Stimulated activated naive CD4-positive, alpha-beta T cell treated with Interleukin-2 at 50 U/mL for 16 hours (primary cell): ENCODE results near the gene JOSD2.
"Not testable (repeated sequence)": the region's sequence is repeated elsewhere in the genome, so short reads cannot be mapped to it uniquely, and the experiment has no call there.

Experiments
- DNase-seq: peaks from one replicate; lab custom pipeline; 2025; lab: John Stamatoyannopoulos, UW

The JOSD2 gene

DNA sequence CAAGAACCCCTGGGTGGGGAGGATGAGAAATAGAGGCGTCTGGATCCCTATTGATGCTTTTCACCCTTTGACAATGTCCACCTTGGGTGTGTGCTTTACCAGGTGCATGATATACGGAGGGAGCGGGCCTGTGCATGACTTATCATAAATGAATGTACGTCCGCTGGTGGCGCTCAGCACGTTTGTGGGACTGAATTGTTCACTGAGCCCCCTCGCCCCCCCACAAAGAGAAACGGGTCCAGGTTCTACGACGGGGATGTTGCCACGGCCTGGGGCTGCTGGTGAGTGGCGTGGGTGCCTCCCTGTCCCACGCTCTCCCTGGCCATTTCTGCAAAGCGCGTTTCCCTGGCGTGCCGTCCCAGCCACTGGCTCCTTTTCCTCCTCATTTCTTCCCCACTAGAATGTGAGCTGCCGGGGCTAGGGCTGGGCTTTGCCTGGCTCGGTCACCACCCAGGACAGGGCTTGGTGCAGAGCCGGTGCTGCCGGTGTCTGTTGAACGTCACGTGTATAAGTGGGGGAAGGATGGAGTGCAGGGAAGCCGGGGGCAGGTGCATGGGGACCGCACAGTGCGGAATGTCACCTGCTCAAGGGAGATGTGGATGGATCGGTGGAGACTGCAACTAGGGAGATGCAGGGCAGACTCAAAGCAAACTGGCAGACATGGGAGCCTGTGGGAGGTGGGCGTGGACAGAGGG, 35.7 kb upstream of the JOSD2 start:
- no peak for DNase-seq

DNA sequence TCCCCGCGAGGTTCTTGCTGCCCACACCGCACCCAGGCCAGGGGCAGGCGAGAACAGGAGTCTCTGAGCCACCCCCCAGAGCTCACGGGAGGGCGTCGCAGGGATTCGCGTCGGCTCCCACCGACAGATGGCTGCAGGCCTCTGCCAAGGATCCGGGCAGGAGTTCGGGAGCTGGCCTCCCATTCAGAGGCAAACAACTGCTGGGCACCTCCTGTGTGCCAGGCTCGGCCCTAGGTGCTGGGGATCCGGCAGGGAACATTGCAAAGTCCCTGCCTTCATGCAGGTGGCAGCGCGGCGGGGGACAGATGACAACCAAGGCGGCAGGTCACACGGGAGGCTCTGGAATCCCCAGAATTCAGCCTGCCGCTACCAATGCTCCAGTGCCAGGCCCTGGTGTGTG, 32.0 kb upstream of the JOSD2 start:
- no peak for DNase-seq

DNA sequence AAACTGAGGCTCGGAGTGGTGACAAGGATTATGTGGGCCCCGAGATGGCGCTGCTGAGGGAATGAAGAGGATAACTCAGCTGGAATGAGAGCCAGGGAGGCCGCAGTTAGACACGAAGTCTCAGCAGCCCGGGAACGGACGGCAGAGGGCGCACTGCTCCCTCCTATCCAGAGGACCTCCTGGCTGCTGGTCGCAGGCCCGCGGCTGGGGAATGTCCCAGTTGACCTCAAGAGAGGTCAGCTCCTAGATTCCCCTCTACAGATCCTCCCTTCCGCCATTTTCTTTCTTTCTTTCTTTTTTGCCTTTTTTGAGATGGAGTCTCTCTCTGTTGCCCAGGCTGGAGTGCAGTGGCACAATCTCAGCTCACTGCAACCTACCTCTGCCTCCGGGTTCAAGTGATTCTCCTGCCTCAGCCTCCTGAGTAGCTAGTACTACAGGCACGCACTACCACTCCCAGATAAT, 26.8 kb upstream of the JOSD2 start:
- DNase-seq, result peak; percentile 20

DNA sequence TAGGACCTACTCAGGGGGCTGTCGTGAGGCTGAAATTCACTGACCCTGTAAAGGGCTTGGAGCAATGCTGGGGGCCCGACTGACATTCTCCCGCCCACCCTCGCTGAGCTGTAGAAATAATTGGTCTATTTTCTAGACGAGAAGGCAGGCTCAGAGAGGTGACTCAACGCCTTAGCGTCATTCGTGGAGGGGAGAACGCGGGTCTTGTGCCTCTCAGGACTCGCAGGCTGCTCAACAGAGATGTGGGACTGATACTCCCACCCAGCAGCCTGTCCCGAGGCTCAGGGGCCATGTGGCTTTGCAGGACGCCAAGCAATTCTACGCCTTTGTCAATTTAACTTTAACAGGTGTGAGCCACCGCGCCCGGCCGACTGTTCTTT, 26.3 kb upstream of the JOSD2 start:
- no peak for DNase-seq

DNA sequence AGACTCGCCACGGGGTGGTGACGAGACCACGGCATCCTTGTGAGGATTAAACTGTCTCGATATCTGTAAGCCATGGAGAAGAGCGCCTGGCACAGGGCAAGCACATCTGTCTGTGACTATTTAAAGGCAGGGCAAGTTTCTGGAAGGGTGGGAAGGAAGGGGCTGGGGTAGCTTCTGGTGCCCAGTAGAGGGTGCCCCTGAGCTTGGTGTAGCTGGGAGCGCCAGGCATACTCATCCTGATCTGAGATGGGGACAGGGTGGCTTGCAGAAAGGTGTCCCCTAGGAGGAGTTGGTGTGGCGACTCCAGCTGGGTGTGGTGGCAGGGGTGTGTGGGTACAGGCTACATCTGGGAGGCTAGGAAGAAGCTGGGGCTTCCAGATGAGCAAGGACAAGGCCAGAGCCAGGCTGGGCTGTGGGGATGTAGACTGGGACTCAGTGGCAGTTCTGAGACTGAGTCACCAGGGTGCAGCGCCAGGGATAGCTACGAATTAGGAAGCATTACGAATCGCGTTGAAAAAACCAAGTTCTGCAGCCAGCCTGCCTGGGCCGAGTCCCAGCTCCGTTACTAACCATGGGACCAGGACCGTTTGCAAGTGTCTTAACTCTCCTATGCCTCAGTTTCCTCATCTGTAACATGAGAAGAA, 25.8 kb upstream of the JOSD2 start:
- DNase-seq, result no peak

DNA sequence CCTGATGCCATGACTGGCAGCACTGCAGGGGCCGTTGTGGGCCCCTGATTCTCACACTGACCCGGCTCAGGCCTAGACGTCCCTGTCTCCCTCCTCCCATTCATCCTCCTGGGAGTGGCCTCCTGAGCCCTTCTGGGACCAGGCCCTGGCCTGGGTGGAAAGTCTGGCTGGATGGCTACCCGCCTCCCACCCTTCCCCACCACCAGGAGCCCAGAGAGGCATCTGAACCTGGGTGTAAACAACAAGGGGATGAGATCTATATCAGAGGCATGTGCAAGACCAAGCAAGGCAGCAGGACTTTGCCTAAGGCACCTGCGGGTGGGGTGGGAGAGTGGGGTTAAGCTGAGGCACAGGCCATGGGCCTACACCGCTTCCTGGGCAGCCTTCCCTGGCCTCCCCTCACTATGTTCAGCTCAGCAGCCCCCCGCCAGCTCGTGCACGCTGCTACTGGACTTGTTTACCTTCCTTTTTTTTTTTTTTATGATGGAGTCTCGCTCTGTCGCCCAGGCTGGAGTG, 24.7 kb upstream of the JOSD2 start:
- DNase-seq, result no peak

DNA sequence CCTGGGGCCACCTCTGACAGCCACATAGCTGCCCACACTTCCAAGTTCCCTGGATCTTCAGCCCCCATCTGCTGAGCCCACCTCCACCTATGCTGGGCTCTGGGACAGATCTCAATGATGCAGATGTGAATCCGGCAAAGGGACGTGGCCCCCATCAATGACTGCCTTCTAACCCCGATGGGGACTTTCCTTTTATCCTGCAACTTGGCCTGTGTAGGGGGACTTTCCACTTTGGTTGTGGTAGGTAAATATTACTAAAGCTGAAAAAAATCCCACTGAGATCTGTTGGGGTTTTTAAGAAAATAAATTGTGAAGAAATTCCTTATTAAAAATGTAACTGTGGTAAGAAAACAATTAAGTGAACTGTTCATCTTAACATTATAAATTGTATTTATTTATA, 23.5 kb upstream of the JOSD2 start:
- no peak for DNase-seq

DNA sequence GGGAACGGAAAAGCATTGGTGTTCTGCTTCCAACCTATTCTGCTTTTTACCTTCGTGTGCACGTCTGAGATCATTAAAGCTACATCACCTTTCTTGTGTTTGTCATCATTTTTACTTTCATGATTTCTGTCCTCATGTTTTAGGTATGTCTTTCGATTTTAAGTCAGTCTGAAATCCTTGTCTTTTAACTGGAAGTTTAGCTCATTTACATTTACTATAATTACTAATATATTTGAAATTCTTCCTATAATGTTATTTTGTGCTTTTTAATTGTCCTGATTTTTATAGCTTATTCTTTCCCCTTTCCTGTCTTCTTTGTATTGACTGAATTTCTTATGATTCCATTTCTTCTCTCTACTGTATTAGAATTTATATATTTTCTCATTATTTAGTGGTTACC, 22.0 kb upstream of the JOSD2 start:
- no peak for DNase-seq

DNA sequence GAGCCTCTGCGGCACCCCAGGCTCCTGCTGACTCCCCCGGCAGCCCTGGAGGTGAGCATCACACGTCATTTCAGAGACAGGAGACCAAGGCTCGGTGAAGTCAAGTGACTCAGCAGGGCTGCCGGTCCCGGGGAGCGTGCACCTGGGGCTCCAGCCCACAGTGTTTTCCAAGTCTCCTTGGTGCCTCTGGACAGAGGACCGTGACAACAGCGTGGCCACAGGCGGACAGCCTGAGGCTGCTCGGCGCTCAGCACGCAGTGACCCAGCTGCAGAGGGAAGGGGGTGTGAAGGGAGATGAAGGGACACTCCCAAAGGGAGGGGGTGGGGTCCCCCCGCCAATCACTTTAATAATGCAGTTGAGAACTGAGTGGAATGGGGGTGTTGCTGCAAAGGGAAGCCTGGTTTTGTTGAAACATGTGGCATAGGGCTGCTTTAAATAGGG, 20.2 kb upstream of the JOSD2 start:
- DNase-seq, result no peak

DNA sequence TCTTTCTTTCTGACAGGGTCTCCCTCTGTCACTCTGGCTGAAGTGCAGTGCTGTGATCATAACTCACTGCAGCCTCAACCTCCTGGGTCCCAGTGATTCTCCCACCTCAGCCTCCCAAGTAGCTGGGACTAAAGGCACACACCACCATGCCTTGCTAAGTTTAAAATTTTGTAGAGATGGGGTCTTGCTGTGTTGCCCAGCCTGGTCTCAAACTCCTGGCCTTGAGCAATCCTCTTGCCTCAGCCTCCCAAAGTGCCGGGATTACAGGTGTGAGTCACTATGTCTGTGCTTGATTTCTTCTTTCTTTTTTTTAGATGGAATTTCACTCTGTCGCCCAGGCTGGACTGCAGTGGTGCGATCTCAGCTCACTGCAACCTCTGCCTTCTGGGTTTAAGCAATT, 17.1 kb upstream of the JOSD2 start:
- not testable (repeated sequence) for DNase-seq

DNA sequence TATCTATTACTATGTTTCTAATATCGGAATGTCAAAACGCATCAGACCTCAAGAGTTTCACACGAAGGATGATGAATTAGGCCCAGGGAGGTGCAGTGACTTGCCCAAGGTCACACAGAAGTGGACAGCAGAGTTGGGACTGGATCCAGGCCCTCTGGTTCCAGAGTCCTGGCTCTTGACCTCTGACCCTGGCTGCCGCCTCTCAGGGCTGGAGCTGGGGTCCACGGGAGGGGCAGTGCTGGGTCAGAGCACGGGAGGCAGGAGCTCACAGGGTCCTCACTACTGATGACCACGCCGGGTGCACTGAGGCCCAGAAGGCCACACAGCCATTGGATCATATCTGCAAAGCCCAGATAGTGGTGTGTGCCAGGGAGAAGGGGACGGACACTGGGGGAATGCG, 11.9 kb upstream of the JOSD2 start:
- DNase-seq, result no peak

DNA sequence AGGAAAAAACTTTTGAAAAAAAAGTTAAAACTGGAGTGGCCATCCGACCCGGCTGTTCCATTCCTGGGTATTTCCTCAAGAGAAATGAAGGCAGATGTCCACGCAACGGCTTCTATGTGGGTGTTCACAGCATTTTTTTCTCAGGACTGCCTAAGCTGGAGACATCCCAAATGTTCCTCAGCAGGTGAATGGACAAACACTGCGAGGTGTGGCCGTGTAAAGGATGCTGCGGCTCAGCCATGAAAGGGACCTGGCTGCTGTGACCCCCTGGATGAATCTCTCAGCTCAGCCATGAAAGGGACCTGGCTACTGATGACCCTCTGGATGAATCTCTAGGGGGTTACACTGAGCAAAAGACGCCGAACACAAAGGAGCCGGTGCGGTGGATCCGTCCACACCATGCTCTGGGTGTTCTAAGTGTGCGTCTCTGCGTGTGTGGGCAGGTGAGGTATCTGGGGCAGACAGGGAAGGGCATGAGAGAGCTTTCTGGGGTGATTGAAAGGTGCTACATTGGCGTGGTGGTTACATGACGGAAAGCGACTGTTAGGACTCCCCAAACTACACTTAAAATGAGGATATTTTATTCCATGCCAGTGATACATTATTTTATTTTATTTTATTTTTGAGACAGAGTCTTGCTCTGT, 10.0 kb upstream of the JOSD2 start:
- no peak for DNase-seq

DNA sequence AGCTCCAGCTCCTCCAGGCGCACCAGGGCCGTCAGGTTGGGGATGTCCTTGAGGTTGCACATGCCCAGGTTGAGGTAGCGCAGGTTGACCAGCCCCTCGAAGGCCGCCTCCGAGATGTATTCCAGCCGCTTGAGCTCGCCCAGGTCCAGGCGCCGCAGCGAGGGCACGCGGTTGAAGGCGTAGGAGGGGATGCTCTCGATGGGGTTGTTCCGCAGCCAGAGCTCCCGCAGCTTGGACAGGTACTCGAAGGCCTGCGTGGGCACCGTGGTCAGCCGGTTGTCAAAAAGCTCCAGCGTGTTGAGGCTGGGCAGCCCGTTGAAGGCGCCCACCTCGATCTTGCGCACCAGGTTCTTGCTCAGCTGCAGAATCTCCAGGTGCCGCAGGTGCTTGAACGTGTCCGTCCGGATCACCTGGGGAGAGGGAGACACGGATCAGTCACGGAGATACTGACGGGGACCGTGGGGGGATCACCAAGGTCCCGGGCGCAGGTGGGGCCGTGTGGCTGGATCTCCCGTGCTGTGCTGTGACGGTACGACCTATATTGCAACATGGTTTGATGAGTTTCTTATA, 8.1 kb upstream of the JOSD2 start:
- no peak for DNase-seq

DNA sequence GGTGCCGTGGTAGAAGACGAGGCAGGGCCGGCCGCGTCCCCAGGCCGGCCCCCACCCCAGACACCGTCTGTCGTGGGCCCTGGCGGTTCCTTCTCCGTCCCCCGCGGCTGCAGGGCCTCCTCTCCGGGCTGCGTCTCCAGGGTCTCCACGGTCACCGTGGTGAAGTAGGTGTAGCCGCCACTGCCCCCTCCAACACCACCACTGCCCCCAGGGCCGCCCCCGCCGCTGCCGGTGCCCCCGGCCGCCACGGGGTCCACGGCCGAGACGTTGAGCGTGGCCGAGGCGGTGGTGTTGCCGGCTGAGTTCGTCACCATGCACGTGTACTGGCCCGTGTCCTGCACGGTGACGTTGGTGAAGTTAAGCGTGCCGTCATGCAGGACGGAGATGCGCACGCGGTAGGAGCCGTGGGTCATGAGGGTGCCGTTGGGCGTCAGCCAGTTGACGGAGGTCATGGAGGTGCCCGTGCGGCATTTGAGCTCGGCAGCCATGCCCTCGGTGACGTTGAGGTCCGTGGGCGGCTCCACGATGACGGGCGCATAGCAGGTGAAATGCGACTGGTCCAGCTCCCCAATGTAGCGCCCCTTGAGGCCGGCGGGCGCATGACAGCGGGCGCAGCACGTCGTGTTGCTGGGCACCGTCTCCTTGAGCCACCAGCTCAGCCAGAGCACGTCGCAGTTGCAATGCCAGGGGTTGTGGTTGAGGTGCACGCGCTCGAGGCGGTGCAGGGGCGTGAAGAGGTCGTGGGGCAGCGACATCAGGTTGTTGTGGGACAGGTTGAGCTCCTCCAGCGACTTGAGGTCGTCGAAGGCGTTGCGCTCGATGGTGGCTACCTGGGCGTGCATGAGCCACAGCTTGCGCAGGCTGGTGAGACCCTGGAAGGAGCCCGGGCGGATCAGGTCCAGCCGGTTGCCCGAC, 7.4 kb upstream of the JOSD2 start:
- DNase-seq, result no peak

DNA sequence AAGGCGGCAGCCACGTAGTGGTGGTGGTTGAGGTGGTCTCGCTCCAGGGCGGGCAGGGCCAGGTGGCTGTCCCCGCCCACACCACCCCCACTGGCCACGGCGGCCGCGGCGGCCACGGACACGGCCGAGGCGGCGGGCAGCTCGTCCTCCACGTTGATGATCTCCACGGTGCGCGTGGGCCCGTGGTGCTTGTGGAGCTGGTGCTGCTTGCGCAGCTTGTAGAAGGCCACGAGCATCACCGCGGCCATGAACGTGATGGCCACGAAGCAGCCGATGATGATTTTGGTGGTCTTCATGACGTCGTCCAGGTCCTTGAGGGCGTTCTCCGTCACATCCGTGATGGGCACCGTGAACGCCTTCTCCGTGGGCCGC, 6.7 kb upstream of the JOSD2 start:
- DNase-seq, result no peak

DNA sequence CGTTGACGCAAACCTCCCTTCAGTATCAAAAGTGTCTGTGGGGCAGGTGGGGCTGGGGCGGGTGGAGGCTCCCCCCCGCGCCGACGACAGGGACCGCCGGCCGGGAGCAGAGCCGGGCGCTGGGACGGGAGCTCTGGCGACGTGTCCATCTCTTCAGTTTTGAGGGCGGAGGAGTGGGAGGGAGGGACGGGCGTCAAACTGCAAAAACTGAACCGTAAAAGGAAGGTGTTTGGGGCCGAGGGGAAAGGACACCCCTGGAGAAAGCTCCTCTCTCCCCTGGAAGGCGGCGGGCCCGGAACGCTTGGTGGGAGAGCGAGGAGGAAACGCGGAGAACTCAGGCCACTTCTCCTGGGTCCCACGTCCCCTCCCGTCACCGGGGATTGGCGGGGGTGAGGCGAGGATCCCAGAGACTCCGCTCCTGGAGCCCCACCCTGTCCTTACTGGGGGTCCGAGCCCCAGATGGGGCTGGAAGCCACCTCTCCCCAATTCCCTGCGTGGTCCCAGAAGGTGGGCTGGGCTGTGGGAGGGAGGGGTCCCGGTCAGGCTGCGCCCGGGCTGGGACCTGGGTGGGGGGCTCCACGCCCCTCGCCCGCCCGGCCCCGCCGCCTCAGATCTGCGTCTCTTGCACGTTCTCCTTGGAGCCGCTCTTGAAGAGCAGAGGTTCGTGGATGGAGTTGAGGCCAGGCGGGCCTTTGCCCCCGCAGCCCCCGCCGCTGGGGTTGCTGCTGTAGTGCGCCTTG, 6.1 kb upstream of the JOSD2 start:
- DNase-seq, result no peak

DNA sequence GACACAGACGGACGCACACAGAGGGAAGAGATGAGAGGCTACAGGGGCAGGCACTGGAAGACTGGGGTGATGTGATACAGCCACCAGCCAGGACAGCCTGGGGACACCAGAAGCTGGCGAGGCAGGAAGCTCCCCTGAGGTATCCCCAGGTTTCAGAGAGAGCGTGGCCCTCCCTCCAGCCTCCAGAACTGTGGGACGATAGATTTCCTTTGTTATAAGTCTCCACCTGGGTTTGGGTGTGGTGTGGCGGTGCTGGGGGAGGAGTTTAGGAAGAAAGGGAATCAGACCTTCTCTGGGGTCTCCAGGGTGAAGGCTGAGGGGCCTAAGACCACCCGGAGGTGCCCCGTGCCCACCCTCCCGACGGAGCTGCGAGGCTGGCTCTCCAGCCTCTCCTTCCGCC, 5.5 kb upstream of the JOSD2 start:
- no peak for DNase-seq

DNA sequence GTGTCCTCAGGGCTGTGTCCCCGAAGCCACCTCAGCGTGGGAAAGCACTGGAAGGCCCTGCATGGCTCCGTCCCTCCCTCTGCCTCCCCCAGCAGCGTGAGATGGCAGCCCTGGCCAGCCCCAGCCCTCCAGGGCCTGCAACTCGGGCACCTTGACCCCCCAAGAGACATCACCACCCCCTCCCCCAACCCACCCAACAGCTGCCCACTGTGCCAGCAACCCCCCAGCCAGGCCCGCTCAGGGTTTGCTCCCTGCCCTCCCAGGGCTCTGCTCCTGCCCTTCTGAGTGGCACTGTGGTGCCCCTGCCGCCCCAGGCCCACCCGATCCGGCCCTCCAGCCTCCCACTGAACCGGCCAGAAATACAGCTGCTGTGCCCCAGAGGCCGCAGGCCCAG, 4.2 kb upstream of the JOSD2 start:
- DNase-seq, result no peak

DNA sequence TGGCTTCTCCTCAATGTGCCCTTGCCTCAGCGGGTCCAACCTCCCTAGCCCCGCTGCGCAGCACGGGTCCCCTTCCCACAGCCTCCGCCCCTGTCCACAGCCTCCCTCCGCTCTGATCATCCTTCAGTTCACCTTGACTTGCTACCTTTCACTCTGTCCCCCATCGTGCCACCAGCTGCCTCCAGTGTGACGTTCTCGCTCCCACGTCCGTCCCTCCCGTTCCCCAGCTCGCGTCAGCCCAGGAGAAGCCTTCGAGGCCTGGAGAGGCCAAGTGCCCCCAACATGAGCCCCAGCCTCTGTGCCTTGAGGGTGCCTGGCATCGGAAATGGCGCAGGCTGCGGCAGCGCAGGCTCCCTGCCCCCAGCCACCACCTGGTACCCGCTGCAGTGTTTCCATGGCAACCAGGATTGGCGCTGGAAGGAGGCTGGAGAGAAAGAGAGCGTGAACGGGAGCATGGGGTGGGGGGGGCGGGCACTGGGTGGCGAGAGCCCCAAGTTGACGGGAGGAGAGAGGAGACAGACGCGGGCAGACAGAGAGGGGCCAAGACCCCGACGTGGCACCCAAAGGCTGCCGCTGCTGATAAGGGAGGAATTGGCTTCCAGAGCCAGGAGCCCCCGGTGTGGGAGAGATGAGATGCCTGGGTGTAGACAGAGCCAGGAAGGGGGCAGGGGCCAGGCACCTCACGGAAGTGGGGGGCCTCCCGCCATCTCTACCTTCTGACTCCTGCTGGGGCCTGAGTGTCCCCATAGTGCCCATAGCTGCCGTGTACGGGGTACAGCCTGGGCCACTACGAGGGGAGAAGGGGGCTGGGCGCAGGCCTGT, 3.6 kb upstream of the JOSD2 start:
- no peak for DNase-seq

DNA sequence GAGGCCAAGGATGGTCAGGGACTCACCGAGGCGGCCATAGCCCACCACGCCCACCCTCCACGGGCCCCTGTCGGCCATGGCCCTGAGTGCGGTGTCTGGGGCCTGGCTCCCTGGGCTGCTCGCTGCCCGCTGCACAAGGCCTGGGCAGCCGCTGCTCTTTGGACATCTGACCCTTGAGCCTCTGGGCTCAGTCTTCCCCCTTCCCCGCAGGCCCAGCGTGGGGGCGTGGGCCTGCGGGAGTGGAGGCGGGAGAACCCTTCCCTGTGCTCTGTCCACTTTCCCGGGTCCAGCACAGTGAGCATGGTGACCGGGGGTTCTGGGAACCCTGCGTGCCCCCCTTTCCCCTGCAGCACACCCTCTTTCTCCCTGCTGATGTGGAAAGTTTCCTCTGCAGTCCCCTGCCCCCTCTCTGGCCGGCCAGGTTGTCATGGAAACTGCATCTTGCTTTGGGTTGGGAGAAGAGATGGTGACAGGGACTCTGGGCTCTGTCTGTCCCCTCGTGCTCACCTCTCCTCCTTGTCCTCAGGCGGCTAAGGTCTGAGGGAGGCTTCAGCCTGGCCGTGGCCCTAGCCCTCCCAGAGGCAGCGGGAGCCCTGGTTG, 2.9 kb upstream of the JOSD2 start, which contains the start of gene ASPDH:
ASPDH (minus strand) TSS at position 168 of the 600 bp plus-strand sequence; CDS start at position 78, 90 bp downstream.
- DNase-seq, result no peak
